KG1 (cell line): ENCODE measurements around the gene GLT1D1.

Source experiments
- DNase-seq: peaks from one replicate; lab custom pipeline; 2025; lab: John Stamatoyannopoulos, UW

Gene GLT1D1

DNA sequence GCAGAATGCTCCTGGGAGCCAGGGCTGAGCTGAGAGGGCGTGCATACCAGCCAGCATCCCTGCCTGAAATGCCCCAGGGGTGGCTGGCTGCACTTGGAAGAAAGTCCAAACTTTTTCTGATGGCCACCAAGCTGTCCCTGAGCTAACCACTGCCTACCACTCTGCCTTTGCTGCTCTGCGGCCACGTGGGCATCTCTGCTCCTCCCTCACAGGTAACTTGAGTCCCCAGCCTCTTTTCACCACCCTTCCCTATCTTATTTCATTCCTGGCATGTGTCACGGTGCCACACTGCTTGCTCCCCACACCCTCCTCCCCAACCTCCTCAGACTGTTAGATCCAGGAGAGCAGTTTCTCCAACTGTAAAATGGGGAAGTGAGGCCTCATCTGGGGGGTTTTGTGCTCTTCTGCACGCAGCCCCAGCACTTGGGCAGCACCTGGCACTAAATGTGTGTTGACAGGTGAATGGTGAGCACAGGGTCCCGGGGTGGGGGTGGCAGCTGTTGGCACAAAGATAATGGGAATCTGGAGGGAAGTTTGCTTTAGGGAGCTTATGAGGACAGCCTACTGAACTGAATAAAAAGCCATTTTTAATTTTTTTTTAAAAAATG is 113.0 kb downstream of the GLT1D1 start:
- DNase-seq = no peak

DNA sequence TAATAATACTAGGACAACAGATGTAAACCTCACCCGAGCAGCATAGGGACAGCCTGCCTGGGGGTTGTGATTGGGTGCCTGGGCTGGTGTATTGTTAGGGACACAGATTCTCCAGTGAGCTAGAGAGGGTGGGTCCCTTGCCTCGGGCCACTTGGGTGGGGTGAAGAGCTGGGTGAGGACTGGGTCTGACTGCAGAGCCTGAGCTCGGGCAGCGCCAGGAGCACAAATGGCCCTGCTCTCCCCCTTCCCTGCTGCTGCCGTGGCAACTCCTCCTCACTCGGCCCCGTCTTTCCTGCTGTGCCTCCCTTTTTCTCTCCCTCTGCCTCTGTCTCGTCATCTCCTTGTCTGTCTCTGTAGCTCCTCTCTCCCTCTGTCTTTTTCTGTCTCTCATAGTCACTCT is 115.4 kb downstream of the GLT1D1 start:
- no peak for DNase-seq

DNA sequence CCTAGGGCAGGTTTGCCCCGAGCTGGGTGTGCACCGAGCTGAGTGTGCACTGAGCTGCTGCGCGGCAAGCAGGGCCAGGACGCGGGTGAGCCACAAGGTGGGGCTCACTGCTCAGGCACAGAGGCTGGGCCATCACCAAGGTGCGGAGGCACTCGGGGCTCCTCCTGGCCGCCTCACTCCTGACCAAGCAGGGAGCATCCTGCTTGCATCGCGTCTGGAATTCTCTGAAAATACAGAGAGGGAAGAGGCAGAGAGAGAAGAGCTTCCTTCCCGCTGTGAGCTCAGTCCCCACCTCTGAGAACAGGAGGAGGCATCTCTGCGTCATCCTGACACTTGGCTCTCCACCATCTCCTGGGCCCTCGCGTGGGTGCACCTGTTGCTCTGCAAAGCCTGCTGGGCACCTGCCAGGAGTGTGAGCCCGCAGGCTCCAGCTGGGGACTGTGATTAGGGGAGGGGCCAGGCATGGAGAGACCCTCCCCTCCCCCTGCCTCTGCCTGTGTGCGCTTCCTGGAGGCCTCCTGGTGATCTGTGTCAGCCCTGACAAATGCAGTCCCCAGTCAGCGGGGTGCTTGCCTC is 116.3 kb downstream of the GLT1D1 start:
- DNase-seq = no peak

DNA sequence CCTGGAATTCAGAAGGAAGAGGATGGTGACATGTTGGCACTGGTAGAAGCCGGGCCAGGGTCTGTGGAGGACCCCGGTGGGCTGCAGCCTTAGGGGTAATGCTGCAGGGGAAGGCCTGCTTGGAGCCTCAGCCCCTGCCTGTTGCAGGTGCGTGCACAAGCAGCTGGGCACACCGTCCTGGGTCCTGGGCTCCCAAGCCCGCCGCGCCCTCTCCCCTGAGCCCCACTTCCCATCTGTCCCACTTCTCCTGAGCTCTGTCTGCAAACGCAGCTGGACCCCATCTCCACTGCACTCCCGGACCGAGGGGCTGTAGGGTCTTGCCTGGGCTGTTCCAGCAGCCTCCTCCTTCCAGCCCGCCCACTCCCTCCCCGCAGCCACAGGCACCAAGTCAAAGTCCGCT is 116.8 kb downstream of the GLT1D1 start:
- no peak for DNase-seq

DNA sequence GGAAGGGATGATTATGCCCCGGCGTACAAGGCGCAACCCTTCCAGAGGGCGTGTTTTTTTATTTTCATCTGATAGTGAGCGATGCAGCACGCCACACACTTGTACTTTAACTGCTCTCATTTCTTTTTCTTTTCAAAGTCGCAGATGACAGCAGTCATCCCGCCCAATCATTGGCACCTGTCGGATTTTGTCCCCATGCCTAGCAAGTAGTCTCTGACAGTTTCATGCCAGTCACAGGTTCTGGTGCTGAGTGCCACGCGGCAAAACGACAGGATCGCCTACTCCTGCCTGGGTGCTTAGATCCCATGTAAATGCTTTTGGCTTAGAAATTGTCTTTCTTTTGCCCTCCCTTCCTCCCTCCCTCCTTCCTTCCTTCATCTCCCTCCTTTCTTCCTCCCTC is 117.7 kb downstream of the GLT1D1 start:
- no peak for DNase-seq

DNA sequence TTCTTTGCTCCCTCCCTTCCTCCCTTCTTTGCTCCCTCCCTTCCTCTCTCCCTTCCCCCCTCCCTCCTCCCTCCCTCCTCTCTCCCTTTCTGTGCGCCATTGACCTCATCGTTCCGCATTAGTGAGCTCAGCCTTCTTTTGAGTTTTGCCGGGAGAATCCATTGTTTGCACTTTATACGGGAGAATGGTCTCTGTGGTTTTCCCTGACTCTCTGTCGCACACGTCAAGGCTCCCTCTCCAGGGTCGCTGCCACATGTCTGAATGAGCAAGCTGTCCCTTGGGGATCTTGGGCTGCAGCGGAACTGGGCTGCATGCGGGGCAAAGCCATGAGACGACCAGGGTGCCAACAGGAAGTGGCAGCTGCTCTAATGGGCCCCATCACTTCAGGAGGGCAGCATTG is 118.5 kb downstream of the GLT1D1 start:
- no peak for DNase-seq

DNA sequence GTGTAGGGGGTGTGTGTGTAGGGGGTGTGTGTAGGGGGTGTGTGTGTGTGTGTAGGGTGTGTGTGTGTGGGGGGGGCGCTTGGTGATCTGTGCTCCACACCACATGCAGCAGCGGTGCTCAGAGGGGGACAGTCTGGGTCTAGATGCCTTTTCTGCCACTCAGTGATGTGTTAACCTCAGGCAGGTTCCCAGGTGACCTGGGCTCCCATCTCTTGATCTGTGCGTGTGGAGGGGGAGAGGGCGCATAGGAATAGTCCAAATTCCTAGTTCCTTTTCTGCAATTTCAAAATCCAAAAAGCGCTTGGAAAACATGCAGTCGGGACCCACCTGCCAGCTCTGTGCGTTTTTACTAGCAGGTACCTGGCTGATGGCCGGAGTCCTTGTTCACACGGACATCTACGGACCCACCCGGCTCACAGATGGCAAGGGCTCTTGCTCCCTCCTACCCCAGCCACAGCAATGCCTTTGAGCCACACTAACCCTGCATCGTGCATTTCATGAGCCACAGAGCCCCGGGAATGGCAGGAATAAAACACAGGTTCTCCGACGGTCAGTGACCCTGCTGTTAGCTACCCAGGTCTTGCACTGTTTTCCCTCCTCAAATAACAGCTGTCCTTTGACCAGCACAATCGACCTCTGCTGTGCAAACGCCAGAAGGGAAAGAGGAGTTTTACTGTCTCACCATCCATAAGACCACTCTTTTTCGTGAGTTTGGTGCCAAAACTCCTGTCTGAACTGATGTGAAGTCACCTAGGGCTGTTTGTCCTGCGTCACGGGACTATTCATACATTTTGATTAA is 120.8 kb downstream of the GLT1D1 start:
- DNase-seq = no peak

DNA sequence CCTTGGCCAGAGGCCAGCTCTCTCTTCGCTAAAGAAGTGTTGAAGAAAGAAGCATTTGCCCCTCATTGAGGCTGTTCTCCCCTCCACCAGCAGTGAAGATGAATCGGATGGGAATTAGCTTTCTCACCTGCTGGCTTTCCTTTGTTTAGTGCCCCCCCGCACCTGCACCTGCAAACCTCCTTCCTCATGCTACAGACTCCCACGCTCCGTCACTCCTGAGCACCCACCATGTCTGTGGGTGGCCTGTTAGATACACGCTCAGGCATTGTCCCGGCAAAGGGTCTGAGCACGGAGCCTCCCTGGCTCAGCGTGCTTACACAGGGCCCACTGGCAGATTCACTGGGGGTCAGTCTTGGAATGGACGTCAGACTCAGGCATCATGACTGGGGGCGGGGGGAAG is 121.6 kb downstream of the GLT1D1 start:
- no peak for DNase-seq

DNA sequence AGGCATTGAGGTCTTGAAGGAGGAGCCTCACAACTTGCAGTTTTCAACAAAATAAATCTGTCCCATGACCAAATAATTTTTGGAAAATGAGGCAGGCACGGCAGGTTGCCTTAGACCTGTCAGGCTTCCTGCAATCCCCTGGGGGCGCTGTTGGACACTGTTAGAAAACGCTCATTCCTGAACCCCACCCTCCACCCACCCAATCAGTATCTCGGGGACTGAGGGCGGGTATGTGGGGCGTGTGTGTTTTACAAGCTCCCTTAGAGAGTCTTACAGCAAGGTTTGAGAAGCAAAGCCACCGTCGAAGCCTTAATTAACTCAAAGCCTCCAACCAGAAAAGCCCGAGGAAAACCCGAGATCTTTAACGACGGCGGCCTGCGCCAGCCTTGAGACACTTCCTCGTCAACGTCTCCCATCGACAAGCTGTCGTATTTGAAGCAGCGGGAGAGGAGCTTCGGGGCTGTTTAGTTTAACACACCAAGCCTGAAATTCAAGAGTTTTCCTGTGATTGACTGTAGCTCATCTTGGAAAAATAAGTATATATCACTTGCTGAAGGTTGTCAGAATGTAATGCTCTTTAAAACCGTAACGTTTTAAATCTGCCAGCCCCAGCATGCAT is 123.0 kb downstream of the GLT1D1 start:
- no peak for DNase-seq

DNA sequence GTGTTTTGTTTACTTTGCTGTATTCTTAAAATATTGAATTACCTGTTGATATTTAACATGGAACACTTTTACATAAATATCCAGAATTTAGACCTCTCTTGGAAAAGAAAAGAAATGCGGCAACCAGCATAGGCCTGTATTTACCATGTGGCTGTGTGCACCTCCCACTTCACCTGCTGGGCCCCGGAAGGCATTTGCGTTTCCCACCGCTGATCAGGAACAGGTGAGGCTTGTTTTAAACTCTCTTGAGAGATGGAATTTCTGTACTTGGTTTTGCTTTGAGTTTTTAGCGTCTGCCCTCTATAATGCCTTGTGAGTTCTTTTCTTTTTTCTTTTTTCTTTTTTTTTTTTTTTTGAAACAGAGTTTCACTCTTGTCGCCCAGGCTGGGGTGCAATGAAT is 124.2 kb downstream of the GLT1D1 start:
- no peak for DNase-seq

DNA sequence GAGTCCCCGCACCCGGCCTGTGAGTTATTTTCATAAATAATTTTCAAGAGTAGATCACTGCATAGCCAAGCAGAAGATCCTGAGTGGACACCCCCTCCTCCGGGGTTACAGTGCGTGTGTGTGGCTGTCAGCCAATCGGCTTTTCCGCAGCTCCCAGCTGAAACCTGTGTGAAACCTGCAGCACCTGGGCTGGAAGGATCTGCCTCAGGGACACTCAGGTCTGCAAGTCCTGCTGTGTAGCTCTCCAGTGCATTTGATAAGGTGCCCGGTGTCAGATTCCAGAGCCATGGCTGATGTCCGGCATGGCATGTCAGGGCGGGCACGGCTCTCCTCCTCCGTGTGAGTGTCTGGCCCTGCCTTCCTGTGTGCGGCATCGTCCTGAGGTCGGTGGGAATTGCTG is 124.8 kb downstream of the GLT1D1 start:
- no peak for DNase-seq

DNA sequence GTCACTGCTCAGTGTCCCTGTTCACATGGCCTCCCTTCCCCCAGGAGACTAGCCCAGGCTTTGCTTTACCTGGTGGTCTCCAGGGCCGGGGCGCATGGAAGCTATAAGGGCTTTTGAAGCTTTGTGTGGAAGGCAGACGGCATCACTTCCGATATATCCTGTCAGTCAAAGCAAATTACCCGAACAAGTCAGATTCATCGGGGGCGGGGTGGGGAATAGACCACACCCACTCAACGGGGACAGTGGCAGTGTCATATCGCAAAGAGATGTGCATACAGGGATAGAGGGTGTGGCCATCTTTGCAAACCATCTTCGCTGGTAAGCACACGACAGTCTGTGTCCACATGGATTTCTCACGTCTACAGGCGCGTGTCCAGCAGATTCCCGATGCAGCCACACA is 127.3 kb downstream of the GLT1D1 start:
- no peak for DNase-seq

DNA sequence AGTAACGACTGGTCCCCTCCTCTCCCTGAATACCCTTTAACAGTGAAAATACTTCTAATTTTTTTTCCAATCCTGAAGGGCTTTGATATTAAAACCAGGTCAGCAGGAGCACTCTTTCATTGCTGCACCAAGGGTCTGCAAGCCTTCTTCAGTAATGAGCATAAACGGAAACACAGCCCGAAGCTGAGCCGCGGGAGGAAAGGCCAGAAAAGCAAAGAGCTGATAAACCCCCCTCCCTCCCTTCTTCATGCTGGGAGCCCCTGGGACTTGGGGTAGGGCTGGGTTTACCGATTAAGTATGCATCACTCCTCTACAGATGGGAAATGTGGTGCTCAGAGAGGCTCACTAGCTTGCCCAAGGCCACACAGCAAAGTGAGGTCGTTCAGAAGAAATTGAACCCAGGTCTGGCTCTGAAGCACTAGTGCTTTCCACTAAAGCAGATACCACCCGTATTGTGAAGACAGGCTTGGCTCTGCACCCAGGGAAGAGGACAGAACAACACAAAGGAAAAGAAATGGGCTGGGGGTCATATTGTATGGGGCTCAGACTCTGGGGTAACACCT is 128.8 kb downstream of the GLT1D1 start:
- no peak for DNase-seq

DNA sequence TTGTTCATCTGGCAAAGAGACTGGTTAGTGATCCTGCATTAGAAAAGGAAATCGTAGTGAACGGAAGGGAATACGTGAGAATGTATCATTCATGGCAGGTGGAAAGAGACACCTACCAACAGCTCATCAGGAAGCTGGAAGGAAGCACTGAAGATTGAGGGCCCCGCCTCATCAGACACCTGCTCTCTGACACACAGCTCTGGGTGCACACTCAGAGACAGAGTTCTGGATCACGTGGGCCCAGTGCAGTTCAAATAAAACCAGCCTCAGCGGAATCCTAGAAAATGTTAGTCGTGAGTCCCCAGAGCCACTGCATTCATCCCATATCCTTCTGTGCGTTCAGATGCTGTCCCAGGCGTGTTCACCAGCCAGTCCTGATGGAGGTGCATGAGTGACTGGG is 129.7 kb downstream of the GLT1D1 start:
- no peak for DNase-seq

DNA sequence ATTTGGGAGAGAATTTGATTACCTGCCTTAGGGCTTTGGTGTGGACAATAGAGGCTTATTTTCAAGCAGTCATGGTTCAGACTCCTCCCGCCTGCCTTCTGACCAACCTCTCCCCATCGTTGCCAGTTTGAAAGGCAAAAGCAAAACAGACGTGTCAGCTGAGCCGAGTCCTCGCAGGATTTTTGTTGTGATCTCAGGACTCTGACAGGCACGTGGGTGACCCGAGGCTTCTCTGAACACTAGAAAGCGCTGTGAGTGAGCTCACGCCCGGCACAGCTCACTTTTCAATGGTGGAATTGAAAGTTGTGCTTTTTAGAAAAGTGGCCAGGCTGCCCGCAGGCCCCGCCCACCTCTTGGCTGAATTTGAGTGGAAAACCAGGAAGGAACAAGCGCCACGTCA is 130.1 kb downstream of the GLT1D1 start:
- DNase-seq = no peak

DNA sequence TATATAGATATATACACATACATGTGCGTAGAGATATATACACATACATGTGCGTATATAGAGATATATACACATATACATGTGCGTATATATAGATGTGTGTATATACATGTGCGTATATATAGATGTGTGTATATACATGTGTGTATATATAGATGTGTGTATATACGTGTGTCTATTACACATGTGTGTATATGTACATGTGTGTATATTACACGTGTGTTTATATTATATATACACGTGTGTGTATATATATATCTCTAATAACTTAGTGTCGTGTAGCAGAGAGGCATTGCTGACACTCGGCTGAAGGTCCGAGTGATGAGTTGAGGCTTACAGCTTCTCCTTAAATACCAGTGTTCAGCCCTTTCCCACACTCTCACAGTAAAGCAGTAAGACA is 133.7 kb downstream of the GLT1D1 start:
- DNase-seq = no peak

DNA sequence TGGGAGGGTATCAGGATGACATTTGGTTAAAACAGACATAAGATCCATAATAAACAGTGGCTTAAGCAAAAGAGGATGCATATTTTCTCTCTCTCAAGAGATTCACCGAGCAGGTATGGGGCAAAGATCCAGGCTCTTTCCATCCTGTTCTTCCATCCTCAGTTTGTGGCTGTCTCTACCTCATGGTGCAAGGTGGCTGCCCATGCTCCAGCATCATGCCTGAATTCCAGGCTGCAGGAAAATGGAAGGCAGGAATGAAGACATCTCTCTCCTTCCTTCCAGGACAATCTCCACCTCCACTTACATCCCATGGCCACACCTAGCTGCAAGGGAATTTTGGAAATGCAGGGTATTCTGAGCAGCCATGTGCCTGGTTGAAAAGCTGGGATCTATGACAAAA is 136.0 kb downstream of the GLT1D1 start:
- DNase-seq = no peak

DNA sequence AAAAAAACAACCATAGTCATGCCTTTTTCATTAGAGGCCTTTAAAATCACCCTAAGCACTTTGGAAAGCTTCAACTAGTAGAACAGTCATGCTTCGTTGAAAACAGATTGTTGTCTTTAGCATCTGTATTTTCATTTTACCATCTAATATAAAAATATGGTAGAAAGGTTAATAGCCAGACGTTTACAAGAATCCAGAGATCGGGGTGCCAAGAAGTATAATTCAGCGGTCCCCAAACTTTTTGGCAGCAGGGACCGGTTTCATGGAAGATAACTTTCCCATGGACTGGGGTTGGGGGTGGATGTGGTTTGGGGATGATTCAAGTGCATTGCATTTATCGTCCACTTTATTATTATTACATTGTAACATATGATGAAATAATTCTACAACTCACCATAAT is 138.4 kb downstream of the GLT1D1 start:
- DNase-seq = no peak

DNA sequence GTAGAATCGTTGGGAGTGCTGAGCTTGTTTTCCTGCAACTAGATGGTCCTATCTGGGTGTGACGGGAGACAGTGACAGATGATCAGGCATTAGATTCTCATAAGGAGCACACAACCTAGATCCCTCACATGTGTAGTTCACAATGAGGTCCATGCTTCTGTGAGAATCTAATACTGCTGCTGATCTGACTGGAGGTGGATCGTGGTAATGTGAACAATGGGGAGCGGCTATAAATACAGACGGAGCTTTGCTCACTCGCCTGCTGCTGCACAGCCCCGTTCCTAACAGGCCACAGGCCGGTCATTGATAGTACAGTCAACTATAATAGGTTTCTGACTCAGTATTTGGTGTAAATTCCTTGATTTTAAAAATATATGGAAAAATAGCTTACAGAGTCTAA is 138.8 kb downstream of the GLT1D1 start:
- no peak for DNase-seq

DNA sequence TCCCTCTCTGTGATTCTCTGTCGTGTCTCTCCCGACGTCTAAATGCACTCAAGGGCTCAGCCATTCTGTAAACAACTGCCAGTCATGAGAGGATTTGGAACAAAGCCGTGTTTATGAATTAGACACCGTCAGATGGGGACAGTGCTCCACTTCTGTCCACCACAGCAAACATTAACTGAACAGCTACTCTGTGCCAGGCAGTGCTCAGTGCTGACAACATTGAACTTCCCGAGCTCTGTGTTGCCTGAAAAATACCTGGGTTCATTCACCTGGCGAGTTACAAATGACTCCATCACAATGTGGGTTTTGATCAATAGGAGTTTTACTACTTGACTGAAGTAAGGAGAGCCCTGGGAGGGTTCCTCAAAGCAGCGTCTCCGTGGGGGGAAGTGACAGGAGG is 139.3 kb downstream of the GLT1D1 start:
- no peak for DNase-seq

DNA sequence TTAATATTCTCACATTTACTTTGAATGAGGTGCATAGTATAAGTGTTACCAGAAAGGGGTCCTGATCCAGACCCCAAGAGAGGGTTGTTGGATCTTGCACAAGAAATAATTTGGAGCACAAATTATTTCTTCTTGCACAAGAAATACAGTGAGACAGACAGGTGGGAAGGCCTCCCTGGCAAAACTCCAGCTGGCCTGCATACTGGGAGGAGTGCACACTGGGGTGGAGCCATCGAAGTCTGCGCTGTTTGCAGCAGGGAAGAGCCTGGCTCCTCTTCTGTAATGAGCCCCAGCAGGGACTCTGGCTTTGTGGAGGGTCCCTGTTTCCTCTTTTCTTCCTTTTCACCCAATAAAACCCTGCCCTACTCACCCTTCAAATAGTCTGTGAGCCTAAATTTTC is 141.6 kb downstream of the GLT1D1 start:
- no peak for DNase-seq

DNA sequence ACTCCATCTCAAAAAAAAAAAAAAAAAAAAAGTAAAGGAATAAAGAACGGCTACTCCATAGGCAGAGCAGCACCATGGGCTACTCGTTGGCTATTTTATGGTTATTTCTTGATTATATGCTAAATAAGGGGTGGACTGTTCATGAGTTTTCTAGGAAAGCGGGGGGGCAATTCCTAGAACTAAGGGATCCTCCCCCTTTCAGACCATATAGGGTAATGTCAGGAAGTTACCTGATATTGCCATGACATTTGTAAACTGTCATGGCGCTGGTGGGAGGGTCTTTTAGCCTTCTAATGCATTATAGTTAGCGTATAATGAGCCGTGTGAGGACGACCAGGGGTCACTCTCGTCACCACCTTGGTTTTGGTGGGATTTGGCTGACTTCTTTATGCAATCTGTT is 142.3 kb downstream of the GLT1D1 start:
- DNase-seq = no peak

DNA sequence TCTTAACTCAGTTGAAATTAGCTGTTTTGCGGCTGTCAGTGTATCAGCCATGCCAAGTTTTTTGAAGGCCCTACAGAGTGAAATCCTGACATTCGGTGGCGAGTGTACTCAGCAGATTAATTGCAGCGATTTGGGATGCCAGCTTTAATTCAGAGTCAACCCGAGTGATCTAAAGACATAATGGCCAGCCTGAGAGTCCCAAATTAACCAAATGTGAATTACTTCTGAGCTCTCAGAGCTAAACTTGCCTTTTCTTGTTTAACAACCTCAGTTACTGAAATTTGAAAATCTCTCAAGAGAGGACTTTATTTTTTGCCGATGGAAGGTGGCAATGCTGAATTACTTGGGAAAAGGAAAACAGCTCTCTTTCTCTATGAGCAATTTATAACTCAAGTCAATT is 148.5 kb downstream of the GLT1D1 start:
- no peak for DNase-seq
